ENCODE results near the gene PHF21A.
"Not testable (repeated sequence)": the region's sequence is repeated elsewhere in the genome, so short reads cannot be mapped to it uniquely, and the experiment has no call there.

DNA sequence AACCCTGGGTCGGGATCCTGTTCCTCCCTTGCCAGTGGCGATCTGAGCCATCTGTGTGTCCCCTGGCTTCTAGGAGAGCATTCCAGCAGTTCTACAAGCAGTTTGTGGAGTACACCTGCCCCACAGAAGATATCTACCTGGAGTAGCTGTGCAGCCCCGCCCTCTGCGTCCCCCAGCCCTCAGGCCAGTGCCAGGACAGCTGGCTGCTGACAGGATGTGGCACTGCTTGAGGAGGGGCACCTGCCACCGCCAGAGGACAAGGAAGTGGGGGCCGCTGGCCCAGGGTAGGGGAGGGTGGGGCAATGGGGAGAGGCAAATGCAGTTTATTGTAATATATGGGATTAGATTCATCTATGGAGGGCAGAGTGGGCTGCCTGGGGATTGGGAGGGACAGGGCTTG is 215.7 kb downstream of the PHF21A start:
- not testable (repeated sequence) for TF ChIP-seq CTCF (conservative IDR thresholded peaks at IDR 0.05; ENCODE audit: low read length); EZH2phosphoT487 (IDR thresholded peaks at IDR 0.05; ENCODE audit: borderline replicate concordance, low read depth, low read length)
